ENCODE measurements around the gene MIEN1. TPM values are rescaled to one million over a fixed set of nuclear protein-coding genes. Genes with fewer than 3 reads are reported as not detected.
A peak's percentile ranks its signal among the peaks of the same experiment; 100 is the strongest.
"Not testable (repeated sequence)": the region's sequence is repeated elsewhere in the genome, so short reads cannot be mapped to it uniquely, and the experiment has no call there.

The MIEN1 gene
- total RNA-seq, 4 donors from 2014 or later = 43.6 to 54.1 (median 52.1) TPM

DNA sequence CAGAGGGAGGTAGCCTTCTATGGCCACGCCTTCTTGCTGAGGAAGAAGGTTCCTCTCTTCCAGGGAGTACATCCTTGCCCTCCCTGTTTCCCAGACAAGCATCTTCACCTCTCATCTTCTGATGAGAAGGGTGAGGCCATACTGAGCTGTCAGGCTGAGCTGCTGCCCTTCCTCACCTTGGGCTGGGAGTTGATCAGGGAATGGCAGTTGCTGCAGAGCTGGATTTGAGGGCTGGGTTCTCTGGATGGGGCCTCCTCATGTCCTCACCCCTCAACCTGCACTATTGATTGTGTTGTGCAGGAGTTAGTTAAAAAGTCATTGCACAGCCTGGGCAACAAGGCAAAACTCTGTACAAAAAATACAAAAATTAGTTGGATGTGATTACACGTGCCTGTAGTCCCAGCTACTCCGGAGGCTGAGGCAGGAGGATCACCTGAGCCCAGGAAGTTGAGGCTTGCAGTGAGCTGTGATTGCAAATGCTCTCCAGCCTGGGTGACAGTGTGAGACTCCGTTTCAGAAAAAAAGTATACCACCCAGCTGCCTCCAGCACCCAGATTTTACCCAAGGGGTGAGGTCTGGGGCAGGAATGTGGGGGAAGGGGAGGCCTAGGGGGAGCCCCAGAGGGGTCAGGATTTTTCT, 28.4 kb downstream of the MIEN1 start:
- peak overlapping the region; percentile 7 for H3K27ac ChIP-seq
- peak overlapping the region; percentile 90 for H3K4me3 ChIP-seq
- H3K27me3 ChIP-seq = no peaks in the 10 kb centered on the region
- H3K9me3 ChIP-seq = no peaks in the 10 kb centered on the region
- DNase-seq (ENCODE audit: low spot score in 2 of 2) = no peak
- peaks cover under 1% of the 10 kb centered on the region for H3K36me3 ChIP-seq
- TF ChIP-seq, protein P1, sequence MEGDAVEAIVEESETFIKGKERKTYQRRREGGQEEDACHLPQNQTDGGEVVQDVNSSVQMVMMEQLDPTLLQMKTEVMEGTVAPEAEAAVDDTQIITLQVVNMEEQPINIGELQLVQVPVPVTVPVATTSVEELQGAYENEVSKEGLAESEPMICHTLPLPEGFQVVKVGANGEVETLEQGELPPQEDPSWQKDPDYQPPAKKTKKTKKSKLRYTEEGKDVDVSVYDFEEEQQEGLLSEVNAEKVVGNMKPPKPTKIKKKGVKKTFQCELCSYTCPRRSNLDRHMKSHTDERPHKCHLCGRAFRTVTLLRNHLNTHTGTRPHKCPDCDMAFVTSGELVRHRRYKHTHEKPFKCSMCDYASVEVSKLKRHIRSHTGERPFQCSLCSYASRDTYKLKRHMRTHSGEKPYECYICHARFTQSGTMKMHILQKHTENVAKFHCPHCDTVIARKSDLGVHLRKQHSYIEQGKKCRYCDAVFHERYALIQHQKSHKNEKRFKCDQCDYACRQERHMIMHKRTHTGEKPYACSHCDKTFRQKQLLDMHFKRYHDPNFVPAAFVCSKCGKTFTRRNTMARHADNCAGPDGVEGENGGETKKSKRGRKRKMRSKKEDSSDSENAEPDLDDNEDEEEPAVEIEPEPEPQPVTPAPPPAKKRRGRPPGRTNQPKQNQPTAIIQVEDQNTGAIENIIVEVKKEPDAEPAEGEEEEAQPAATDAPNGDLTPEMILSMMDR (IDR thresholded peaks at IDR 0.05) = no peak
- no peak for TF ChIP-seq POLR2AphosphoS5 (IDR thresholded peaks at IDR 0.05)
- no peak for TF ChIP-seq EP300 (IDR thresholded peaks at IDR 0.05)
- TF ChIP-seq POLR2A (IDR thresholded peaks at IDR 0.05) = no peak
- WGBS = 76% methylated on average over 4 of the region's 4 CpGs
- H3K4me1 ChIP-seq = peaks cover 74% of the 10 kb centered on the region

DNA sequence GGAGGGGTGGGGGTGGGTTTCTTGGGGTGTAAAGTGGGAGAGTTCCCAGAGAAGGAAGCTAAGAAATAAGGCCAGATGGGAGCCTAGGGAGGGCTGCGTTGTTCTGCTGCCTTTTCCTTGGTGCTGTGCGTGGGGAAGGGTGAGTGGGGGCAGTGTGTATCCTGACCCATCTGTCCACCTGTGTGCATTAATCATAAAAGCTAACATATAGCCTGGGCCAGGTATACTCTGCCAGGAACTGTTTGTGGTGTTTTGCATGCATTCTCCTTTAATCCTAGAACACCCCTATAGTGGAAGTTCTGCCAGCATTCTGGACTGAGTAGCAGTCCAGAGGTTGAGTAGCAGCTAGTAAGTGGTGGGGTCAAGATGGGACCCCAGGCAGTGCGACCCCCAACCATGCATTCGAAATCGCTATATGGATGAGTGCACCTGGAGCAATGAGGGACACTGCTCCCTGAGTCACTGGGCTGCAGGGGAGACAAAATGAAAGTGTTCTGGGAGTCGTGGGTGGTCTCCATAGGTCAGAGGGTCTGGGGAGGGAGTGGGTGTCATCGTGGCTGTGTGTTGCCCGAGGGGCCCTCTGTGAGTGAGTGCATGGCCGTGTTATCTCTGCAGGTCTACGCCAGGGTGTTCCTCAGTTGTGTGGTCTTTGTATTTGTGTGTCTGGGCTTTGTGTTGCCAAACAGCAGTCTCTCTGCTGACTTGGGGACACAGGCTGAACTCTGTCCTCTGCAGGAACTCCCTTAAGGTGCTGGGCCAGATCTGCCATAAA, 29.1 kb downstream of the MIEN1 start:
- Histone ChIP-seq H3K27ac (peak overlapping the region; percentile 92), H3K9me3 (no peaks in the 10 kb centered on the region), H3K27me3 (no peaks in the 10 kb centered on the region), H3K36me3 (no peaks in the 10 kb centered on the region), H3K4me1 (peaks cover 67% of the 10 kb centered on the region), H3K4me3 (peak overlapping the region; percentile 90)
- no peak for DNase-seq (ENCODE audit: low spot score in 2 of 2)
- 34% methylated on average over 10 of the region's 10 CpGs for WGBS
- TF ChIP-seq EP300 (IDR thresholded peaks at IDR 0.05) (no peak), POLR2AphosphoS5 (IDR thresholded peaks at IDR 0.05) (no peak), POLR2A (IDR thresholded peaks at IDR 0.05) (no peak)
- TF ChIP-seq, protein P1 (IDR thresholded peaks at IDR 0.05) = no peak

GRCh38 chr17:39700148-39700987, 30.0 kb downstream of the MIEN1 start:
- H3K4me3 ChIP-seq = peak overlapping the region; percentile 90
- H3K27ac ChIP-seq = peak overlapping the region; percentile 92
- H3K36me3 ChIP-seq = no peaks in the 10 kb centered on the region
- H3K9me3 ChIP-seq = no peaks in the 10 kb centered on the region
- H3K27me3 ChIP-seq = no peaks in the 10 kb centered on the region
- peaks cover 59% of the 10 kb centered on the region for H3K4me1 ChIP-seq
- 3% methylated on average over 18 of the region's 57 CpGs for WGBS
- TF ChIP-seq POLR2A (IDR thresholded peaks at IDR 0.05) (no peak), EP300 (IDR thresholded peaks at IDR 0.05) (no peak), POLR2AphosphoS5 (IDR thresholded peaks at IDR 0.05) (no peak)
- TF ChIP-seq, protein P1 (IDR thresholded peaks at IDR 0.05) = no peak
- no peak for DNase-seq (ENCODE audit: low spot score in 2 of 2)

DNA sequence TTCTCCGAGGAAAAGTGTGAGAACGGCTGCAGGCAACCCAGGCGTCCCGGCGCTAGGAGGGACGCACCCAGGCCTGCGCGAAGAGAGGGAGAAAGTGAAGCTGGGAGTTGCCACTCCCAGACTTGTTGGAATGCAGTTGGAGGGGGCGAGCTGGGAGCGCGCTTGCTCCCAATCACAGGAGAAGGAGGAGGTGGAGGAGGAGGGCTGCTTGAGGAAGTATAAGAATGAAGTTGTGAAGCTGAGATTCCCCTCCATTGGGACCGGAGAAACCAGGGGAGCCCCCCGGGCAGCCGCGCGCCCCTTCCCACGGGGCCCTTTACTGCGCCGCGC, 30.5 kb downstream of the MIEN1 start, which contains the start of gene ERBB2:
Gene ERBB2, plus strand, starts transcription at position 247 of the 330 bp plus-strand sequence. CDS start 175 bp downstream, outside the sequence.
- H3K9me3 ChIP-seq = no peaks in the 10 kb centered on the region
- TF ChIP-seq EP300 (IDR thresholded peaks at IDR 0.05) (no peak), POLR2A (IDR thresholded peaks at IDR 0.05) (no peak), POLR2AphosphoS5 (IDR thresholded peaks at IDR 0.05) (no peak)
- TF ChIP-seq, protein P1 (IDR thresholded peaks at IDR 0.05) = no peak
- peak within 1 kb of the TSS; percentile 90 for H3K4me3 ChIP-seq
- WGBS = 6% methylated on average over 12 of the region's 20 CpGs
- H3K27me3 ChIP-seq = no peaks in the 10 kb centered on the region
- H3K4me1 ChIP-seq = peaks cover 53% of the 10 kb centered on the region
- H3K36me3 ChIP-seq = no peaks in the 10 kb centered on the region
- H3K27ac ChIP-seq = peak within 1 kb of the TSS; percentile 92
- no peak for DNase-seq (ENCODE audit: low spot score in 2 of 2)

DNA sequence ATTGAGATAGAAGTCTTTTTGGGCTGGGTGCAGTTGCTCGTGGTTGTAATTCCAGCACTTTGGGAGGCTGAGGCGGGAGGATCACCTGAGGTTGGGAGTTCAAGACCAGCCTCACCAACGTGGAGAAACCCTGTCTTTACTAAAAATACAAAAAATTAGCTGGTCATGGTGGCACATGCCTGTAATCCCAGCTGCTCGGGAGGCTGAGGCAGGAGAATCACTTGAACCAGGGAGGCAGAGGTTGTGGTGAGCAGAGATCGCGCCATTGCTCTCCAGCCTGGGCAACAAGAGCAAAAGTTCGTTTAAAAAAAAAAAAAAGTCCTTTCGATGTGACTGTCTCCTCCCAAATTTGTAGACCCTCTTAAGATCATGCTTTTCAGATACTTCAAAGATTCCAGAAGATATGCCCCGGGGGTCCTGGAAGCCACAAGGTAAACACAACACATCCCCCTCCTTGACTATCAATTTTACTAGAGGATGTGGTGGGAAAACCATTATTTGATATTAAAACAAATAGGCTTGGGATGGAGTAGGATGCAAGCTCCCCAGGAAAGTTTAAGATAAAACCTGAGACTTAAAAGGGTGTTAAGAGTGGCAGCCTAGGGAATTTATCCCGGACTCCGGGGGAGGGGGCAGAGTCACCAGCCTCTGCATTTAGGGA, 31.0 kb downstream of the MIEN1 start:
- not testable (repeated sequence) for DNase-seq (ENCODE audit: low spot score in 2 of 2); H3K36me3 ChIP-seq; H3K9me3 ChIP-seq; H3K27me3 ChIP-seq
- Histone ChIP-seq H3K27ac (peak overlapping the region; percentile 92), H3K4me3 (peak overlapping the region; percentile 90), H3K4me1 (peaks cover 48% of the 10 kb centered on the region)
- WGBS = 41% methylated on average over 11 of the region's 11 CpGs
